H1 (cell line): Measurements from ENCODE around the gene SSBP3. TPM values are rescaled to one million over a fixed set of nuclear protein-coding genes. Genes with fewer than 3 reads are reported as not detected.

Source experiments
- CHD7 ChIP-seq: fragments of 300-600 bp; sonication (generic); IDR thresholded peaks from 2 replicates; pipeline ENCODE4 v1.7.1; 2012; ENCODE audit warnings: low read length, moderate library complexity, mild to moderate bottlenecking, inconsistent platforms; ENCODE audit not compliant: insufficient replicate concordance
- CTCF ChIP-seq, 3 experiments: IDR thresholded peaks; 1 replicate in 2 of 3; 2 replicates in 1 of 3; pipeline versions ENCODE4 v1.5.1 to v1.6.1; 2011; ENCODE audit warnings: low read length in 3 of 3, mild to moderate bottlenecking in 3 of 3, inconsistent platforms in 2 of 3, low read depth in 1 of 3, moderate library complexity in 1 of 3; ENCODE audit not compliant: insufficient read depth in 1 of 3; ENCODE audit errors: control extremely low read depth in 1 of 3
- E2F6 ChIP-seq: IDR thresholded peaks from 2 replicates; pipeline ENCODE4 v1.6.1; 2012; ENCODE audit warnings: inconsistent platforms
- KDM1A ChIP-seq: fragments of 200-600, 300-600 bp; sonication (generic); IDR thresholded peaks from 2 replicates; pipeline ENCODE4 v1.7.1; 2016; ENCODE audit warnings: mild to moderate bottlenecking, low read length, borderline replicate concordance
- POLR2AphosphoS5 ChIP-seq: IDR thresholded peaks from 2 replicates; pipeline ENCODE4 v1.6.1; 2011; ENCODE audit warnings: low read depth, low read length
- RBBP5 ChIP-seq: IDR thresholded peaks from 2 replicates; pipeline ENCODE4 v1.7.1; 2012; ENCODE audit warnings: low read depth, mild to moderate bottlenecking, inconsistent platforms, low read length, moderate library complexity, borderline replicate concordance
- RFX5 ChIP-seq: IDR thresholded peaks from 2 replicates; pipeline ENCODE4 v1.6.1; 2011; ENCODE audit warnings: low read depth, low read length, improper control_type of control experiment, borderline replicate concordance
- TBP ChIP-seq: IDR thresholded peaks from 2 replicates; pipeline ENCODE4 v1.6.1; 2011; ENCODE audit warnings: low read depth, low read length, improper control_type of control experiment
- polyA plus RNA-seq, 7 experiments: library from polyadenylated mRNA; depleted of rRNA in 3 of 7; stranded (reverse) in 5 of 7; unstranded in 2 of 7; fragments of >200 nt in 5 of 7; fragments of 200-250 nt in 2 of 7; gene quantifications; 1 replicate in 5 of 7; 2 replicates in 1 of 7; 4 replicates in 1 of 7; pipeline versions ENCODE4 v1.2.1 to v1.2.3, GENCODE V29; 2011 to 2013; ENCODE audit warnings: missing spikeins in 2 of 7, mixed read lengths in 2 of 7
- total RNA-seq: library from RNA; stranded (reverse); fragmentation: NEBNext Ultra II Directional; extraction: Animal tissue kit (Norgen Biotek cat#: 25700); gene quantifications from 2 replicates; pipeline ENCODE4 v1.2.1, GENCODE V29; 2021

The SSBP3 gene
- total and polyA plus RNA-seq, 2 of the 8 experiments (the other 6 are each of a cell fraction or from before 2014, with no cell fraction given): 99.7 to 133 TPM

- TF ChIP-seq CHD7 (no peak), POLR2AphosphoS5 (no peak), RBBP5 (no peak), E2F6 (no peak), TBP (no peak), RFX5 (no peak), KDM1A (no peak), CTCF (IDR thresholded peaks at IDR 0.05; ENCODE audit: control extremely low read depth in 1 of 3, insufficient read depth in 1 of 3, low read depth in 1 of 3, low read length in 3 of 3) (no peak)
Observed at GRCh38 chr1:54204199-54204598, 202.0 kb downstream of the SSBP3 start (continued).
